ENCODE results near the gene APOC3. TPM values are rescaled to one million over a fixed set of nuclear protein-coding genes. Genes with fewer than 3 reads are reported as not detected.

The APOC3 gene
- total RNA-seq, 1 experiment from 2014 or later: 3.5 TPM

DNA sequence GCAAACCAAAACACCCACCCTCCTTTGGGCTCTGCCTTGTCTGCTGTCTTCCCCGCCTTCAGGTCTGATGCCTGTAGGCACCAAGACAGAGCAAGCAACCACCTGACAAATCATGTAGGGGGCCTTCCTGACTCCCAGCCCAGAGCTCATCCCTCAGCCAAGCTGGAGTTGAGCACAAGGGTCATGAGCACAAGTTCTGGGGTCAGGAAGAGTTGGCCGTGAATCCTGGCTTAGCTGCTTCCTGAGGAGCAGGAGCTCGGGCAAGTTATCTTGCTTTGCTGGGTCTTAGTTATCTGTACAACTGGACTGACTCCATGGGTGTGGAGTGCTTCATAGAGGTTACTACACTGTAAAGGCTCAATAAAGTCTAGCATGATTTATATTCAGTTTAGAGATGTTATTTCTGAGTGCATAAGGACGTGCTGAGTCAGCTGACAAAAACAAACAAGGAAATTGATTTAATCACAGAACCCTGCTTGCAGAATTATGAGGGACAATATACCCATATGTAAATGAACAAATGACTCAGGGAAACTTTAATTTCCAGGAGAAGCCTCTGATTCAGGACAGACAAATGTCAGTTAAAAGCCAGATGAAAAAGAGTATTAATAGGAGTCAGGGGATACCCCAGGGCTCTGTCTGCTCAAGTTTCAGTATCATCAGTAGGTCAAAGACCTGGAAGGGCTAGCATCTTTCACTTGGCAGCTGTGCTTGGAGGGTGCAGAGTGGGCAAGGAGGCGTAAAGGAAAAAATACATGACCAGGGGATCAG lies 22.7 kb downstream of the APOC3 start:
- ChIA-PET CTCF (no interaction called here), RAD21 (ENCODE audit: low non-redundant PET in 1 of 2, low total read pairs in 2 of 2, uncharacterized antibody in 2 of 2, unreplicated experiment in 2 of 2) (no interaction called here), POLR2A (no interaction called here)
- TF ChIP-seq, protein P1, sequence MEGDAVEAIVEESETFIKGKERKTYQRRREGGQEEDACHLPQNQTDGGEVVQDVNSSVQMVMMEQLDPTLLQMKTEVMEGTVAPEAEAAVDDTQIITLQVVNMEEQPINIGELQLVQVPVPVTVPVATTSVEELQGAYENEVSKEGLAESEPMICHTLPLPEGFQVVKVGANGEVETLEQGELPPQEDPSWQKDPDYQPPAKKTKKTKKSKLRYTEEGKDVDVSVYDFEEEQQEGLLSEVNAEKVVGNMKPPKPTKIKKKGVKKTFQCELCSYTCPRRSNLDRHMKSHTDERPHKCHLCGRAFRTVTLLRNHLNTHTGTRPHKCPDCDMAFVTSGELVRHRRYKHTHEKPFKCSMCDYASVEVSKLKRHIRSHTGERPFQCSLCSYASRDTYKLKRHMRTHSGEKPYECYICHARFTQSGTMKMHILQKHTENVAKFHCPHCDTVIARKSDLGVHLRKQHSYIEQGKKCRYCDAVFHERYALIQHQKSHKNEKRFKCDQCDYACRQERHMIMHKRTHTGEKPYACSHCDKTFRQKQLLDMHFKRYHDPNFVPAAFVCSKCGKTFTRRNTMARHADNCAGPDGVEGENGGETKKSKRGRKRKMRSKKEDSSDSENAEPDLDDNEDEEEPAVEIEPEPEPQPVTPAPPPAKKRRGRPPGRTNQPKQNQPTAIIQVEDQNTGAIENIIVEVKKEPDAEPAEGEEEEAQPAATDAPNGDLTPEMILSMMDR (IDR thresholded peaks at IDR 0.05 in 2 of 3, conservative IDR thresholded peaks at IDR 0.05 in 1 of 3; ENCODE audit: borderline replicate concordance in 1 of 3, insufficient read depth in 1 of 3, low read depth in 2 of 3, low read length in 2 of 3): no peak
- TF ChIP-seq SP1 (IDR thresholded peaks at IDR 0.05; ENCODE audit: low read depth) (no peak), EGR1 (IDR thresholded peaks at IDR 0.05; ENCODE audit: low read depth) (no peak), JUND (IDR thresholded peaks at IDR 0.05) (no peak), SRF (IDR thresholded peaks at IDR 0.05; ENCODE audit: low read depth) (no peak), ZNF274 (IDR thresholded peaks at IDR 0.05; ENCODE audit: low read depth, low read length) (no peak), SIN3A (IDR thresholded peaks at IDR 0.05; ENCODE audit: low read depth) (no peak), POLR2AphosphoS5 (IDR thresholded peaks at IDR 0.05; ENCODE audit: low read depth, low read length) (no peak)
- Histone ChIP-seq H3K9me3 (ENCODE audit: control insufficient read depth in 1 of 2, insufficient read depth in 1 of 2, low read depth in 1 of 2, low read length in 2 of 2) (no peaks in the 10 kb centered on the region), H3K79me2 (ENCODE audit: insufficient read depth, low read length) (no peaks in the 10 kb centered on the region), H4K20me1 (ENCODE audit: insufficient read depth) (no peaks in the 10 kb centered on the region), H3K4me2 (ENCODE audit: low read length) (no peak overlapping the region), H3K9me2 (ENCODE audit: insufficient read depth) (no peaks in the 10 kb centered on the region), H3K27me3 (ENCODE audit: insufficient read depth, low read length) (no peaks in the 10 kb centered on the region), H3K4me1 (ENCODE audit: control insufficient read depth in 1 of 2, insufficient read depth in 2 of 2, low read length in 2 of 2) (peaks cover 0 to 21% of the 10 kb centered on the region in 2 experiments; a peak in 2 of 4 replicates), H3K27ac (ENCODE audit: low read depth, low read length) (no peak overlapping the region), H3K36me3 (ENCODE audit: control insufficient read depth in 1 of 2, insufficient read depth in 2 of 2, low read length in 2 of 2) (peaks cover 0 to 5% of the 10 kb centered on the region in 2 experiments; a peak in 1 of 4 replicates), H3K9ac (ENCODE audit: low read length) (no peak overlapping the region), H2AFZ (ENCODE audit: low read depth, low read length, poor library complexity, severe bottlenecking) (no peak overlapping the region), H3K4me3 (replicated peaks in 1 of 2; ENCODE audit: low read depth in 1 of 2, low read length in 2 of 2) (no peak overlapping the region)
- DNase-seq (ENCODE audit: low read depth, low spot score): no peak
- intact Hi-C loops (cut with micrococcal nuclease): no loop called here
- no peak for ATAC-seq
- BruUV-seq (replicated peaks): no TSS peak

Measured in HCT116 (cell line).